T-helper 1 cell treated with Interleukin-12 subunit alpha and Interleukin-12 subunit beta and Interleukin-4 antibody, amounts not matched to agents 30 μg/mL and 1 μg/mL, for 36 hours (primary cell): ENCODE data around the gene TRABD2B.

Source experiments
- H3K27ac Mint-ChIP-seq: one replicate; pipeline ENCODE4 v1.8.0; 2021; ENCODE audit warnings: mild to moderate bottlenecking, mixed read lengths
- H3K27me3 Mint-ChIP-seq: one replicate; pipeline ENCODE4 v1.8.0; 2021; ENCODE audit warnings: low read depth, mixed read lengths
- H3K36me3 Mint-ChIP-seq: one replicate; pipeline ENCODE4 v1.8.0; 2021; ENCODE audit warnings: low read depth, mixed read lengths
- H3K4me1 Mint-ChIP-seq: one replicate; pipeline ENCODE4 v1.8.0; 2021; ENCODE audit warnings: low read depth, mixed read lengths
- H3K4me3 Mint-ChIP-seq: one replicate; pipeline ENCODE4 v1.8.0; 2021; ENCODE audit warnings: mild to moderate bottlenecking, moderate library complexity, mixed read lengths
- H3K9me3 Mint-ChIP-seq: one replicate; pipeline ENCODE4 v1.8.0; 2021; ENCODE audit warnings: mixed read lengths

The TRABD2B gene

DNA sequence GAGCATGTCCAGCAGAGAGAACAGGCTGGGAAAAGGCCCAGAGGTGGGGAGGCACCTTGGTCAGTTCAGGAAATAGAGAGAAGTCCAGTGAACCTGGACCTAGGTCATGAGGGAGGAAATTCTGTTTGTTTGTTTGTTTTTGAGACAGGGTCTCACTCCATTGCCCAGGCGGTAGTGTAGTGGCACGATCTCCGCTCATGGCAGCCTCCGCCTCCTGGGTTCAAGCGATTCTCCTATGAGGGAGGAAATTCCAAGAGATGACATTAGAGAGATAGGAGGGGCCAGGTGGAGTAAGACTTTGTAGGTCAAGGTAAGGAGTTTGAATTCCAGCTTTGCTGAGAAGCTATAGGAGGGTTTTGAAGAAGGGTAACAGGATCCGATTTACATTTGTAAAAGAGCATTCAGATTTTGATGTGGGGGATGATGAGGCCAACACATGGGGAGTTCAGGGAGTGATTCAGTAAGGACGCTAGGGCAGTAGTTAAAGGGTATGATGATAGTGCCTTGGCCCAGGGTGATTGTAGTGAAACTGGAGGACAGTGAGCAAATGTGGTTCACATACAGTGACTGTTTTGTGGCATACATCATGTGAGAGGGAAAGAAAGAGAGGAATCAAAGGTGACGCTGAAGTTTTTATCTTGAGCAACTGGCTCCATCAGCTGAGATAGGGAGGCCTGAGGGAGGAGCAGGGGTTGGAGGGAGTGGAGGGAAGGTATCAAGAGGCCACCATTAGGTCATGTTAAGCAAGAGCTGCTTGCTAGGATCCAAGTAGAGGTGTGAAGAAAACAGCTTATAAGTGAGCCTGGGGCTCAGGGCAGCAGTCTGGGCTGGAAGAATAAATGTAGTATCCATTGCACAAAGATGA lies 8.3 kb upstream of the TRABD2B start:
- H3K36me3 Mint-ChIP-seq = no peaks in the 10 kb centered on the region
- no peaks in the 10 kb centered on the region for H3K9me3 Mint-ChIP-seq
- no peak overlapping the region for H3K4me3 Mint-ChIP-seq
- no peaks in the 10 kb centered on the region for H3K4me1 Mint-ChIP-seq
- H3K27ac Mint-ChIP-seq = no peak overlapping the region
- peaks cover 4% of the 10 kb centered on the region for H3K27me3 Mint-ChIP-seq

DNA sequence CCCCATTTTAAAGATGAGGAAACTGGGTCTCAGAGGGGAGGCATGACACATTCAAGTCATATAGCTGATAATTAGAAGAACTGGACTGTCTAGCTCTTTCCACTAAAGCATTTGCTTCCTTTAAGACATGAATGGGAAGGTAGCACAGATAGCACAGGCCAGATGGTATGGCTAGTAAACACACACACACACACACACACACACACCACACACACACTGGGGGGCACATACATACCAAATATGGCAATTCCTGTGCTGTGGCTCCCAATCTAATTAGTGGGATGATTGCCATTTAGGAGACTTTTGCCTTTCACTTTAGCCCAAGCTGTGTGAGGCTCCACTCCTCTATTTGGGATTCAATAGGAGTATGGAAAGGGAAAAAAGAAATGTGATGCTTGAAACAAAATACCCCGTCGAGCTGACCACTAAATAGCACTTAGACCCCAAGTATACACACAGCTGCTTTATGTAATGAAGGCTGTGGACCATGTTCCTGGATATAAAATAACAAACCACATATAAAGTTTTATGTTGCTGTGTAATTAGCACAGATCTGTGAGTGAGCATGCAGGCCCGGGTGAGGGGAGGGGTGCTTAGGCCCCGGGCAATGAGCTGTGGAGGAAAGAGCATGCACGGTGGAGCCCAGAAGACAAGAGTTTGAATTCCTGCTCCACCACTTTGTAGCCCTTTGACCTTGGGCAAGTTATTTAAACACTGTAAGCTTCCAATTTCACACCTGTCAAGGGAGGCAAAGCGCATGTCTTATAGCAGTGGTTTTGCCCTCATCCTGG lies 6.8 kb upstream of the TRABD2B start:
- Mint-ChIP-seq H3K27ac (no peak overlapping the region), H3K9me3 (no peaks in the 10 kb centered on the region), H3K4me3 (no peak overlapping the region), H3K4me1 (no peaks in the 10 kb centered on the region), H3K27me3 (peaks cover 12% of the 10 kb centered on the region), H3K36me3 (no peaks in the 10 kb centered on the region)

DNA sequence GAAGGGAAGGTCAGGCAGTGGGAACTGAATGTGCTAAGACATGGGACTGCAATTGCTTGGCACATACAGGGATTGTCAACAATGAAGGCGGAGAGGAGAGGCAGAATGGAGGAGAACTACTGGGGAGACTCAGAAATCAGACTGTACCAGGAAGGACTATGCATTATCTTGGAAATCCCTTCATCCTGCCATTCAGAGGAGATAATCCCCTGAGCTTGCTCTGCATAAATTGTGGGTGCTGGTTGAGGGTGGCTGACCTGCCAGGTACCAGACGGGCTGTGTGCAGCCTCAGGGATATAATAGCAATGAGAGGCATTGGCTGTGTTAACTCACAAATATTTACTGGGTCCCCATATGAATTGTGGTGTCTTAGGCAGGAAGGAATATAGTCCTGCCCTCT lies 5.0 kb upstream of the TRABD2B start:
- no peaks in the 10 kb centered on the region for H3K4me1 Mint-ChIP-seq
- H3K4me3 Mint-ChIP-seq = no peak overlapping the region
- H3K27me3 Mint-ChIP-seq = peaks cover 24% of the 10 kb centered on the region
- no peaks in the 10 kb centered on the region for H3K9me3 Mint-ChIP-seq
- H3K27ac Mint-ChIP-seq = no peak overlapping the region
- H3K36me3 Mint-ChIP-seq = no peaks in the 10 kb centered on the region

DNA sequence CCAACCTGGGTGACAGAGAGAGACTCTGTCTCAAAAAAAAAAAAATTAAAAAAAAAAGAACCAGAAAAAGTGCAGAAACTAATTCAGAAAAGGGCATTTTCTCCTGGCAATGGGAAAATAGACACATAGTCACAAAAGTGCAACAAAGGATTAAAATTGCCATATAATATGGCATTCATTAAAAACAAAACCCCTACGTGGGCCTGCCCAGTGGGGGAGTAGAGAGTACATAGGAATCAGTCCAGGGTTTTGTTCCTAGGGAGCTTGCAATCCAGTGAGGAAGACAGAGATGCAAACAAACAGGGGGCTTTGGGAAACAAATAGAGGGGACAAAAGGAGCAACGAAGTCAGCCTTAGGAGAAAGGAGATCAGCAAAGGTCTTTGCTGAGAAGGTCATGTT lies 4.5 kb upstream of the TRABD2B start:
- no peak overlapping the region for H3K4me3 Mint-ChIP-seq
- H3K9me3 Mint-ChIP-seq = no peaks in the 10 kb centered on the region
- no peaks in the 10 kb centered on the region for H3K36me3 Mint-ChIP-seq
- H3K27me3 Mint-ChIP-seq = peaks cover 24% of the 10 kb centered on the region
- H3K4me1 Mint-ChIP-seq = no peaks in the 10 kb centered on the region
- no peak overlapping the region for H3K27ac Mint-ChIP-seq

DNA sequence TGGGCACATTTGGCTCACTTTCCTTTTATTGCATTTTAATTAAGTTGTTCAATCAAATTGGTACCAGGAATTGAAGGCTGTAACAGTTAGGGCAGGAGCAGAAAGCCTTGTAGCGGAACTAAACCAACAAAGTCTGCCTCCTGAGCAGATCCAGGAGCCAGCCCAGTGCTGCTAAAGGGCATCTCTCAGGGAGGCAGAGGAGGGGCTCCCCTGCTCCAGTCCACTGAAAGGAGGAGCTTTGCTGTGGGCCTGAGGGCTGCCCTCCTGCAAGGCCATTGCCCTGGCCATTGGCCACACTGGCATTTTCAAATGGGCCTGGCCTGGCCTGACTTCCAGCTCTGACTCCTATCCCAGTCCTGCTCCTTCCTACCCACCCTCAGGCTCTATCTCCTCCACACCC lies 3.7 kb upstream of the TRABD2B start:
- Mint-ChIP-seq H3K27ac (no peak overlapping the region), H3K4me3 (no peak overlapping the region), H3K4me1 (peaks cover 4% of the 10 kb centered on the region), H3K9me3 (no peaks in the 10 kb centered on the region), H3K36me3 (no peaks in the 10 kb centered on the region), H3K27me3 (peaks cover 29% of the 10 kb centered on the region)

DNA sequence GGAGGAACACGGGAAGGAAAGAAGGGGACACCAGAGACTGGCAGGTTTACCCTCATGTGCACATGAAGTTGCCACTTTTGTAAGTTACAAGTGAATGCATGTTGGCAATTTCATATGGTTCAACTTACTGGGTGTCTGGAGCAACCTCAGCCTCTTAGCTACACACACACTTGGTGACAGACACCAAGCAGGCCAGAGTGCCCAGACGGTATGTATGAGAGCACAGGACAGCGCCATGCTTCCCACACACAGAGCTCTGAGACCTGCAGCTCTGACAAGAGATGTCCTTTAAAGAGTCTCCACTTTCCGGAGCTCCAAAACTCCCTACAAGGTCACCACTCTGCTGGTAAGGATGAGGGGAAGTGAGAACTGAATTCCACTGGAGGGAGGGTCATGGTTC lies 1.9 kb upstream of the TRABD2B start:
- Mint-ChIP-seq H3K27ac (no peak overlapping the region), H3K4me3 (no peak overlapping the region), H3K27me3 (peaks cover 47% of the 10 kb centered on the region), H3K36me3 (no peaks in the 10 kb centered on the region), H3K4me1 (peaks cover 4% of the 10 kb centered on the region), H3K9me3 (no peaks in the 10 kb centered on the region)

DNA sequence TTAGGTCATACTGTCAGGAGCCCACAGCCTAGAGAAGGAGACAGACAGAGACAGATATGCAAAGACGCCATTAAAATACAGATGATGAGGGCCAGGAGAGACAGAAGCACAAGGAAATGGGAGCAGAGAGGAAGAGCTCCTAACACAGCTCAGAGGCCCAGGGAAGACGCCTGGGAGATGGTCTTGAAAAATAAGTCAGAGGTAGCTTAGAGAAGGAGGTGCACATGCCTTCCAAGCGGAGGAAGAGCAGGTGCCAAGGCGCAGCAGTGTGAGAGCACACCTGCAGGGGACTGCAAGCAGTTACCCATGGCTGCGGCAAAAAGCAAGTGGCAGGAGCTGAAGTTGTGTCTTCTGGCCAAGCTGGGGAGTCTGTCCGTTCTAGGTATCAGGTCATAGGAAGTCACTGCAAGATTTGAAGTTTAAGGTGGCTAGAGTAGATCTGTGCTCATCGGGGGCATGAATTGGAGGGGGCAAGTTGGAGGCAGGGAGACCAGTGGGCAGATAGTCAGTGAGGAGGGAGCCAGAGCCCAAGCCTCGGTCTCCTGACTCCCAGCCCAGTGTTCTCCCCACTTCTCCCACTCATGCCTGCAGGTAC lies 1.3 kb upstream of the TRABD2B start:
- Mint-ChIP-seq H3K9me3 (no peaks in the 10 kb centered on the region), H3K36me3 (no peaks in the 10 kb centered on the region), H3K27me3 (peaks cover 50% of the 10 kb centered on the region), H3K4me1 (peaks cover 4% of the 10 kb centered on the region), H3K4me3 (no peak overlapping the region), H3K27ac (no peak overlapping the region)

DNA sequence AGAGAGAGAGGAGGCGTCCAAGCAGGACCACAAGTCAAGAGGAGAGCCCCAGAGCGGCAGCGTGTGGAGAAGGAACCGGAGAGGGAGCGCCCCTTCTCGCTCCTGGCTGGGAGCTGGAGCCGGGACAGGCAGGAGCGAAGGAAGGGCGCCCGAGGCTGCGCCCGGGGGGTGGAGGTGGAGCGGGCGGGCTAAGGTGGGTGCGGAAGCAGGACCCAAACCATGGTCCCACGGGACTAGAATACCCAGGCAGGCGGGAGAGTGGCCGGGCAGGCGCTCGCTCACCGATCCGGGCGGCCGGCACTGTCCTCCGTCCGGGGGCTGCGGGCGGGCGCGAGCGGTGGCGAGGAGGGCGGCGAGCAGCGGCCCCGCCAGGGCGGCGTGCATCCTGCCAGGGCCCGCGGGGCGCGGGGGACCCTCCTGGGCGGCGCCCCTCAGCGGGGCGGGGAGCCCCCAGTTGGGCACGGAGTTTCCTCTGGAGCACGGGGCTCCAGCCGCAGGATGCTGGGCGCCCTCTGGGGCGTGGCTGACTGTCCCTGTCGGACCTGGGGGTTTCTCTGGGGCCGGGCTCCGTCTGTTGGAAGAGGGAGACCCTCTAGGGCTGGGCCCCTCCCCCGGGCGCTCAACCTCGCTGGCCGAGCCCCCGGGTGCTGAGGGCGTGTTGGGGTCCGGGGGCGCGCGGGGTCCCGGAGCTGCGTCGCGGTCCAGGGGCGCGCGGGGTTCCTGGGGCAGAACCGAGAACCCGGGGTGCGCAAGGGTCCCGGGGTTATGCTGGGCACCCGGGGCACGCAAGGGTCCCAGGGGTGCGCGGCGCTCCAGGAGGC lies 569 bp downstream of the TRABD2B start:
- H3K36me3 Mint-ChIP-seq = no peaks in the 10 kb centered on the region
- peaks cover 48% of the 10 kb centered on the region for H3K27me3 Mint-ChIP-seq
- H3K9me3 Mint-ChIP-seq = no peaks in the 10 kb centered on the region
- peak overlapping the region; percentile 71 for H3K4me3 Mint-ChIP-seq
- peaks cover 4% of the 10 kb centered on the region for H3K4me1 Mint-ChIP-seq
- H3K27ac Mint-ChIP-seq = no peak overlapping the region

DNA sequence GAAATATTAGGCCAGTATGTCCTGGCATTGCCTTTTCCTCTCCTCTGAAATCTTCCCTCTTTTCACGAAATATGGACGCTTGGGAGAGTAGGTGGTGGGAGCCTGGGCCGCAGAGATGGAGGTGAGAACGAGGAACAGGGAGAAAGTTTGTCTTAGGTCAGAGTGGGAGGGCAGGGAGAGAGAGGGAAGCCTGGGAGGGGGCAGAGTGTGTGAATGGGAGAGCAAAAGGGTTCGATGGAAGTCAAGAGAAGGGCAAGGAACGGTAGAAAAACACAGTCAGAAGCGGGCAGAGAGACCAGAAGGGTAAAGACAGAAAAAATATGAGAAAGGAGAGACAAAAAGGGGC lies 1.2 kb downstream of the TRABD2B start:
- no peak overlapping the region for H3K27ac Mint-ChIP-seq
- peaks cover 4% of the 10 kb centered on the region for H3K4me1 Mint-ChIP-seq
- no peaks in the 10 kb centered on the region for H3K36me3 Mint-ChIP-seq
- H3K9me3 Mint-ChIP-seq = no peaks in the 10 kb centered on the region
- H3K27me3 Mint-ChIP-seq = peaks cover 50% of the 10 kb centered on the region
- H3K4me3 Mint-ChIP-seq = peak overlapping the region; percentile 71

DNA sequence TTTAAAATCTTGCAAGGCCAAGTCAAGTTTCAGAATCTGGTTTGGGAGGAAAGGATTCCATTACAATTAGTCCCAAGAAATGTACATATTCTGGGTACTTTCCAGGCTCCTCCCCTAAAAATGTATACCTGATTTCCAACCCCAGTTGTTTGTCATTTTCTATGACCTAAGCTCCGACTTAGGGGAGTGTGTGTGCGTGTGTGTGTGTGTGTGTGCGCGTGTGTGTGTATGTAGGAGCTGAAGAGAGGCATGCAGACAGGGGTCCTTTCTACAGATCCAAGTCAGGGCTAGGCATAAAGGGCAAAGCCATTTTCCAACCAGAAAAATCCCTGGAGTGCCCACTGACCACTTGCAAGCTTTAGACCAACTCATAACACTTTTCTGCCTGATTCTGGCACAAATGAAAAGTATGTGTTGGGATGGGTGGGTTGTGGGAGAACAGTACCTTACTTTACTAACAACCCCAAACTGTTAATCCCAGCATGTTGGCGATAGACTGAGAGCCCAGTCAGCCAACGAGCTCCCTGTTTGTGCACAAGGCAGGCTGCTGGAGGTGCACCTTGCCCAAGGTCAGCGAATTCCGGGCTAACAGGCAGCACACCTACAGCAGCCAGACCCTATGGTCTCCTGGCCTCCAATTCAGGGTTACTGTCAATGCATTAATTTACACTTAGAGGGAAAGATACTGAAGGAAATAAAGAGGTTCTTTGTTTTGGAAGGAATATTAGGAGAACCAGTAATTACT lies 1.7 kb downstream of the TRABD2B start:
- Mint-ChIP-seq H3K4me3 (peak overlapping the region; percentile 25), H3K9me3 (no peaks in the 10 kb centered on the region), H3K27me3 (peaks cover 50% of the 10 kb centered on the region)

DNA sequence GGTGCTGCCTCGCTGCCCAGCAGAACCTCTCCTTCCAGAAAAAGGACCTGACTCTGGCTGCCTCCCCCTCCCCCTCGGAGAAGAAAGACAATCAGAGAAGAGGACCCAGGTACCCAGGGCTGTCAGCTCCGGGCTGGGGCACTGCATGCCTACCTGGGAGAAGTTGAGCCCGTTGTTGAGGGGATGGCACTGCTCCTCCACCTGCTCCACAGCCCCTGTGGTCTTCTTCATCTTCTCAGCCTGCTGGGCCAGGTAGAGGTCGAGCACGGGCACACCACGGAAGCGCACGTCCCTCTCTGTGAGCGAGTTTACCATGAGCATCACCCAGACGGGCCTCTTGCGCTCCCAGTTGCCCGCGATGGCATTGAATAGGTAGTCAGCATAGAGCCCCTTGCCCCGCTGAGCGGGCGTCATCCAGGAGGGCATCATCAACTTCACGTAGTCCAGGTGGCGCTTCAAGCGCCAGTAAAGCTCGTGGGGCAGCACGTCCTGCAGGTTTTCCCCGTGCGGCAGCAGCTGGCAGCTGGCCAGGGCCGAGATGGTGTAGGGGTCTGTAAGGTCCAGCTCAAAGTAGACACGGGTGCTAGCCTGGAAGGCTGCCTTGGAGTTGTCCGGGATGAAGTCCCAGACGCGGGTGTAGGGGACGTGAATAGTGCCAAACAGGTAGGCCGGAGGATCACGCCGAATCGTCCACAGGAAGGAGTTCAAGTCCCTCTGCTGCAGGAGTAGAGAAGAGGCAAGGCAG lies 3.1 kb downstream of the TRABD2B start:
- Mint-ChIP-seq H3K27ac (no peak overlapping the region), H3K27me3 (peaks cover 43% of the 10 kb centered on the region), H3K9me3 (no peaks in the 10 kb centered on the region), H3K4me3 (no peak overlapping the region), H3K4me1 (peaks cover 4% of the 10 kb centered on the region), H3K36me3 (no peaks in the 10 kb centered on the region)

More for the DNA sequence above, 1.7 kb downstream of the TRABD2B start:
- Mint-ChIP-seq H3K27ac (no peak overlapping the region), H3K4me1 (peaks cover 4% of the 10 kb centered on the region), H3K36me3 (no peaks in the 10 kb centered on the region)

DNA sequence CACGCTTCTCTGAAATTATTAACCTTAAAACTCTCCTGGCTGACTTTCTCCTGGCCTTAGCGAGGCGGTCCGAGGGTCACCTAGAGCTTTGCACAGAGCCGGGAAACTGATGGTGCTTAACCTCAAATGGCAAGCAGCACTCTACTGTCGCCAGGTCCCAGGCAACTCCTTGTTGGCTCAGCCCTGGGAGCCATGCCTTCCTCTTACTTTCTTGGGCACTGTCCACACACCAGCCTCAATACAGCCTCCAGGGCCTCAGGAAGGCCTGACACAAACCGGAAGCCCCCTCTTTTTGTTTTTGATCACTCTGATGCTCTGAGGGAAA lies 3.8 kb downstream of the TRABD2B start:
- Mint-ChIP-seq H3K36me3 (no peaks in the 10 kb centered on the region), H3K4me1 (peaks cover 4% of the 10 kb centered on the region), H3K27ac (no peak overlapping the region), H3K9me3 (no peaks in the 10 kb centered on the region), H3K4me3 (no peak overlapping the region), H3K27me3 (peaks cover 38% of the 10 kb centered on the region)

DNA sequence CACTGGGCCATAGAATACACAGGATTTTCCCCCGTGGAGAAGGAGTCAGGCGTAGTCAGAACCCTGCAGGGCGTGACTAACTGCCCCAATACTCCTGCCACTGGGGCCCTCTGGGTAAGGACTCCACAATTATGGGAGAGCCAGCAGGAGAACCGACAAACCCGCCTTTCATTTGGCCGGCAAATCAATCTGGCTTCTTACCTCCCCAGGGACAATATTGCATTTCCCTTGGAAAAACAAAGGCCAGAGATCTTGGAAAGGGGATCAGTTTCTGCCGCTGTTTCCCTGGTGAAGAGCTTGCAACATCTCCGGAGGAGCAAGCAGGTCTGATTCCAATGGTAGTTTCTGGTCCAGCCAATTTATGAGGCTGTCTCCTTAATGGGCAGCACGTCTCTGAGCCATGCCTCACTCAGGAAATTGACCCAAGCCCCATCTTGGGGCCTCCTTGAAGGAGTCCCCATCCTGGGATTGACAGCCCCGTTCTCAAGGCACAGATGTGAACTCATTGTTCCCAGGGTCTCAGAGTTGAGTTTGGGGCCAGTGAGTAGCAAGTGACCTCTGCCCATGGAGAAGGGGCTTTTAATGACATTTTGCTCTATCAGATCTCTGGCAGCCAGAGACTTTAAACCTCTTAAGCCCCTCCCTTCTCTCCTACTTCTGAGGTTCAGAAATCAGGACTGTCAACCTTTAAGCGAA lies 4.3 kb downstream of the TRABD2B start:
- Mint-ChIP-seq H3K36me3 (no peaks in the 10 kb centered on the region), H3K4me1 (peaks cover 4% of the 10 kb centered on the region), H3K27ac (no peak overlapping the region), H3K27me3 (peaks cover 33% of the 10 kb centered on the region), H3K9me3 (no peaks in the 10 kb centered on the region), H3K4me3 (no peak overlapping the region)
